C4-2B (cell line): ENCODE measurements around the gene MASP2.

Experiments used
- H3K27ac ChIP-seq: fragments of 450-650 bp; 2 replicates; pipeline ENCODE4 v1.5.1; 2017
- ZFX ChIP-seq: fragments of 450-650 bp; IDR thresholded peaks from 2 replicates; pipeline ENCODE4 v1.6.1; 2017
- TF ChIP-seq, protein P1 (sequence below): fragments of 450-650 bp; conservative IDR thresholded peaks from 2 replicates; pipeline ENCODE4 v1.5.1; 2017; ENCODE audit warnings: mild to moderate bottlenecking

The MASP2 gene

DNA sequence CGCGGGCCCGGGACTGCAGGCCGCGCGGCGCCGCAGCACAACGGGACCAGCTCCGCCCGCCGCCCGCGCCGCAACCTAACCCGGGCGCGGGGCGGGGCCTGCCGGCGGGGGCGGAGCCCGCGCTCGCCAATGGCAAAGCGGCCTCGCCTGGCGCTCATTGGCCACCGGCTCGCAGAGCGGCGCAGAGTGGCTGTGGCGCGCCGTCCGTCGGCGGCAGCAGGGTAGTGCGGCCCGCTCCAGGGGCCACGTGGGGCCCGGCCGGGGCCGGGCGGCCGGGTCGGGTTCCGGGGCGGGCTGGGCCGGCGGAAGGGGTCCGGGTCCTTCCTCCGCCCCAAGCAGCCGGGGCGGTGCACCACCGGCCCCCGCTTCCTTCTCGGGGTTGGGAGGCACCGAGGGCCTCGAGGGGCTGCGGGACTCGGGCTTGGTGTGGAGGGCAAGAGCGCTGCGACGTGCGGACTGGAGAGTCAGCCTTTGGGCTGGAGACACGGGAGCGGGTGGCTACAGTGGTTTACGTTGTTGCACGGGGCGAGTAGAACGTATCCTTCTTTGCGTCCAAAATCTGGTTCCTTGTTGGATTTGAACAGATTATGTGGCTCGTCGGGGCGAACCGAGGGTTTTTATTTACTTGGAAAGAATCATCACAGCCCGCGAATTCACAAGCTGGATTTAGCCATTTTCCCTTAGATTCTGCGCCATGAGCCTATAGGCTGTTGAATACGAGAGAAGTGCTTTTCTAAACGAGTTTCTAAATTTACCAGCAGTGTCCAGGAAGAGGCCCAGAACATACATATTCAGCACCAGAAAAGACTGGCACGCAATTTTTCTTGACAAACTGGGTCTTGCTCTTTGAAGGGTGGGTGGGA lies 13.2 kb upstream of the MASP2 start, which contains the start of gene SRM:
Gene SRM (minus strand): TSS at position 51 of the 863 bp plus-strand sequence. CDS start 75 bp downstream, outside the sequence.
- peak within 1 kb of the TSS; percentile 98 for H3K27ac ChIP-seq
- peak; percentile 61 for TF ChIP-seq ZFX
- TF ChIP-seq, protein P1, sequence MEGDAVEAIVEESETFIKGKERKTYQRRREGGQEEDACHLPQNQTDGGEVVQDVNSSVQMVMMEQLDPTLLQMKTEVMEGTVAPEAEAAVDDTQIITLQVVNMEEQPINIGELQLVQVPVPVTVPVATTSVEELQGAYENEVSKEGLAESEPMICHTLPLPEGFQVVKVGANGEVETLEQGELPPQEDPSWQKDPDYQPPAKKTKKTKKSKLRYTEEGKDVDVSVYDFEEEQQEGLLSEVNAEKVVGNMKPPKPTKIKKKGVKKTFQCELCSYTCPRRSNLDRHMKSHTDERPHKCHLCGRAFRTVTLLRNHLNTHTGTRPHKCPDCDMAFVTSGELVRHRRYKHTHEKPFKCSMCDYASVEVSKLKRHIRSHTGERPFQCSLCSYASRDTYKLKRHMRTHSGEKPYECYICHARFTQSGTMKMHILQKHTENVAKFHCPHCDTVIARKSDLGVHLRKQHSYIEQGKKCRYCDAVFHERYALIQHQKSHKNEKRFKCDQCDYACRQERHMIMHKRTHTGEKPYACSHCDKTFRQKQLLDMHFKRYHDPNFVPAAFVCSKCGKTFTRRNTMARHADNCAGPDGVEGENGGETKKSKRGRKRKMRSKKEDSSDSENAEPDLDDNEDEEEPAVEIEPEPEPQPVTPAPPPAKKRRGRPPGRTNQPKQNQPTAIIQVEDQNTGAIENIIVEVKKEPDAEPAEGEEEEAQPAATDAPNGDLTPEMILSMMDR: no peak; the same call in 1 of the 2 replicates

DNA sequence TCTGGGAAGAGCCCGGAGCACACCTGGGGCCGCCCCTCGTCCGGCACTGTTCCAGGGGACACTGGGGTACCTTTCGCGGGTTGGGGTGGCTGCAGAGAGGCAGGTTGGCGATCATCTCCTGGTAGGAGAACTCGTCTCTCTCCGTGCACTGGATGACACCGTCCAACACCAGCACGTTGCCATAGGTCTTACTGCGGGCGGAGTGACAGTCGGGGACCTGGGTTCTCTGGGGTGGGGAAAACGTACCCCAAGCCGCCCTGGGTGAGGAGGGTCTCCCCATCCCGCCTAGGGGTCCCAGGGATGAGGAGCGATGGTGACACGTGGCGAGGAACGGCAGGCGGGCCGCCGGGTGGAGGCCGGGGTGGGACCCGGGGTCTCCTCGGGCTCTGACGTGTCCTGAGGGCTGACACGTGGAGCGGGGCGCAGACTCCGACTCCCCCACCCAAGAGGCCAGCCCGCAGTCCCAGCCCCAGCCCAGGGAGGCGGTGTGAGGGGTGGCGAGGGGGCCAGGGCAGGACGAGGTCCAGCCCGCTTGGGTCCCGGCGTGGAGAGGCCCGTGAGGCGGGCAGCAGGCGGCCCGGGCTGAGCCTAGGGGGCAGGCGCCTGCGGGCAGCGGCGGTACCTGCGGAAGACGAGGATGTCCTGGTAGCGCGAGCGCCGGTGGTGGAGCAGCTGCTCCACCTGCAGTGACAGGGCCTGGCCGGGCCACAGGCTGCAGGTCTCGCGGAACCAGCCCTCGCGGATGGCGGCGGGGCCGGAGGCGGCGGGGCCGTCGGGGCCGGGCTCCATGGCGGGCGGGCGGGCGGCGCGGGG lies 12.3 kb upstream of the MASP2 start:
- H3K27ac ChIP-seq: peak overlapping the region; percentile 98
- peak; percentile 94 for TF ChIP-seq ZFX
- TF ChIP-seq, protein P1: no peak

DNA sequence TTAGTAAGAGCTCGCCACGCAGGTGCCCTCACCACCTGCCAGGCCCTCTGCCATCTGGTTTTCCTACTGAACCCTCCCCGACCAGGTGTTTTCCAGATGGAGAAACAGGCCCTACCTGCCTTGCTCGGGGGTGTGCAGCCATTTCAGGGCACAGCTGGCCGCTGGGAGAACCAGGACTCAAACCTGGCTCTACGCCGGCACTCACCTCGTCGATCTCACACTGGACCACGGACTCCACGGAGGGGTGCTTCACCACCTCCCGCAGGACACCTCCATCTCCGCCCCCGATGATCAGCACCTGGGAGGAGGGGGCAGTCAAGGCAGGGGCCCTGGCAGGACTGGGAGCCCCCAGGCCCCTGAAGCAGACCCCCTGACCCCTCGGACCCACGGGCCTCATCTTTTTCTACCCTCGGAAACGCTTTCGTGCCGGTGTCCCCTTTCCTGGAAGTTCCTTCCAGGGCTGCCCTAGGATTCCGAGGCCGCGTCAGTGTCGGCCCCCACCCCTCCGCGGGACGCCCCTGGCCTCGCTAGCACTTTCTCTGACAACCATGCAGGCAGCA lies 11.6 kb upstream of the MASP2 start:
- TF ChIP-seq ZFX: no peak
- TF ChIP-seq, protein P1: no peak
- H3K27ac ChIP-seq: peak overlapping the region; percentile 98

DNA sequence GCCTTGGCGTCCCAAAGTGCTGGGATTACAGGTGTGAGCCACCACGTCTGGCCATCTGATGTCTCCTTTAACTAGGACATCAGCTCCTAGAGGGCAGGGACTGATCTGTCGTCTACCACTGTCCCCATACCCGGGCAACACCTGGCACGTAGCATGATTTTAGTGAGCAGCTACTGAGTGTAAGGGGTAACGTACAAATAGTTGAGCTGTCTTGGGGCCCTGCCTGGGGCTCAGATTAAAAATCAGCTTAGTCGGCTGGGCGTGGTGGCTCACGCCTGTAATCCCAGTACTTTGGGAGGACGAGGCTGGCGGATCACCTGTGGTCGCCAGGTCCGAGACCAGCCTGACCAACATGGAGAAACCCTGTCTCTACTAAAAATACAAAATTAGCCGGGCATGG lies 11.0 kb upstream of the MASP2 start:
- peak overlapping the region; percentile 98 for H3K27ac ChIP-seq
- TF ChIP-seq, protein P1: no peak
- no peak for TF ChIP-seq ZFX

DNA sequence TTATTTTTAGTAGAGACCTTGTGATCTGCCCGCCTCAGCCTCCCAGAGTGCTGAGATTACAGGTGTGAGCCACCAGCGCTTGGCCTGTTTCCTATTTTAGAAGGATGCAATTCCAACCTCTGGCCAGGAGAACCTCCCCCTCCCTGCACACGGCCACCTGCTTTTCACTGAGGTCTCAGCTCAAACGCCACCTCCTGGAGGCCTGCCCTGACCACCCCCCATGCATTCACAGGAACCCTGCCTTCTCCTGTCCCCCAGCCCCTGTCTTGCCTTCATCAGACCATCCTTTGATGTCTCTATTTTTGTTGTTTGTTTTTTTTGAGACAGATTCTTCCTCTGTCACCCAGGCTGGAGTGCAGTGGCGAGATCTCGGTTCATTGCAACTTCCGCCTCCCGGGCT lies 10.4 kb upstream of the MASP2 start:
- peak overlapping the region; percentile 98; the same call in 1 of the 2 replicates for H3K27ac ChIP-seq
- TF ChIP-seq ZFX: no peak
- TF ChIP-seq, protein P1: no peak

DNA sequence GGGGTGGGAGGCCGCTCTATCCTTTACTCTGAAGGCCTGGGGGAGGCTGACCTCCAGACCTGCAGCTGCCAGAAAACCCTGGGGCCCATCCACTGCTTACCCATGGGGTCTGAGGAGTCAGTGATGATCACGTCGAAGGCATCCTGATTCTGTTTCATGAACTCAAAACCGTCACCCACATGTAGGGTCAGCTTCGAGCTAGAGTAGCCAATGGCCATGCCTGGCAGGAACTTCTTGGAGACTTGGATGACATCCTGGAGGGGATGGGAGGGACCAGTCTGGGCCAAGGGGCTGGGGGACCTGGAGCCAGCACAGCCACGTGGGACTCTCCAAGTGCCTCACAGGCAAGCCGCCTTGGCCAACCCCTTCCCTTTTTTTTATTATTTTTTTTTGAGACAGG lies 9.5 kb upstream of the MASP2 start:
- TF ChIP-seq ZFX: no peak
- TF ChIP-seq, protein P1: no peak
- no peak overlapping the region for H3K27ac ChIP-seq
